Sigmoid colon (tissue), 7 donors: ENCODE data around the gene CDK6. TPM values are rescaled to one million over a fixed set of nuclear protein-coding genes. Genes with fewer than 3 reads are reported as not detected.

Experiments used
- DNase-seq: peaks from one replicate; pipeline ENCODE4 v3.0.0-alpha.2; 2019
- H3K27ac ChIP-seq, 4 donors: fragments of 200-600 bp; sonication (generic); one replicate each; pipeline ENCODE4 v1.5.1; 2016 to 2019; ENCODE audit warnings: mild to moderate bottlenecking in 1 of 4
- H3K27me3 ChIP-seq, 3 donors: fragments of 200-600 bp; sonication (generic); one replicate each; pipeline ENCODE4 v1.5.1; 2019; ENCODE audit warnings: mild to moderate bottlenecking in 1 of 3
- H3K36me3 ChIP-seq, 4 donors: fragments of 200-600 bp; sonication (generic); one replicate each; pipeline ENCODE4 v1.5.1; 2016 to 2019
- H3K4me1 ChIP-seq, 4 donors: fragments of 200-600 bp; sonication (generic); one replicate each; pipeline ENCODE4 v1.5.1; 2017 to 2019
- H3K4me3 ChIP-seq, 4 donors: fragments of 200-600 bp; sonication (generic); one replicate each; pipeline ENCODE4 v1.5.1; 2017 to 2019; ENCODE audit warnings: mild to moderate bottlenecking in 2 of 4, moderate library complexity in 1 of 4
- H3K9me3 ChIP-seq, 4 donors: fragments of 200-600 bp in 3 of 4; sonication (generic) in 3 of 4; one replicate each; pipeline versions ENCODE4 v1.5.1 to v1.6.1; 2013 to 2019
- CTCF ChIP-seq, 4 experiments: fragments of 450-650 bp in 3 of 4; fragments of 200-600 bp in 1 of 4; IDR thresholded peaks; one replicate each; pipeline ENCODE4 v1.5.1; 2016 to 2019; ENCODE audit warnings: antibody characterized with exemption in 4 of 4, mild to moderate bottlenecking in 3 of 4, moderate library complexity in 2 of 4
- EP300 ChIP-seq, 4 donors: sonication (generic); formaldehyde crosslinking; IDR thresholded peaks; one replicate each; pipeline ENCODE4 v1.6.1; 2017; ENCODE audit warnings: antibody characterized with exemption in 4 of 4
- POLR2A ChIP-seq, 2 donors: fragments of 450-650 bp; IDR thresholded peaks; one replicate each; pipeline ENCODE4 v1.6.1; 2016; ENCODE audit warnings: antibody characterized with exemption in 2 of 2, mild to moderate bottlenecking in 2 of 2, moderate library complexity in 2 of 2
- POLR2AphosphoS5 ChIP-seq, 4 donors: sonication (generic); formaldehyde crosslinking; IDR thresholded peaks; one replicate each; pipeline ENCODE4 v1.6.1; 2017; ENCODE audit warnings: antibody characterized with exemption in 4 of 4
- WGBS, 2 donors: extraction: QIAGEN DNeasy Blood & Tissue Kit; methylation state at CpG; one replicate each; pipeline ENCODE4 v1.1.7; 2013; 5-methylcytosine and 5-hydroxymethylcytosine counted together
- intact Hi-C: fragments of 100-400 bp; cut with DNase I; formaldehyde crosslinking; loops from one replicate; pipeline ENCODE4 v1.15.1; 2023
- polyA plus RNA-seq, 3 donors: library from polyadenylated mRNA; stranded (reverse); fragments of 200-250 nt; gene quantifications; one replicate each; pipeline ENCODE4 v1.2.3, GENCODE V29; 2013
- total RNA-seq, 4 donors: library from RNA; depleted of rRNA; stranded (reverse); fragments of >200 nt; gene quantifications; one replicate each; pipeline ENCODE4 v1.1.0, GENCODE V29; 2016
- donor health status: healthy with polysubstance abuse.
- donor health status: Bipolar disorder and iron deficiency.
- donor health status: healthy.

CDK6 gene
- total and polyA plus RNA-seq, 7 donors, result 2.4 to 25.8 (median 13.3) TPM

- no peak for DNase-seq
- H3K4me1 ChIP-seq, result peaks cover 0 to 17% (median 7%) of the 10 kb centered on the region in 4 donors
- no peak overlapping the region for H3K4me3 ChIP-seq
- no peak for TF ChIP-seq EP300 (IDR thresholded peaks at IDR 0.05)
- no peak for TF ChIP-seq POLR2AphosphoS5 (IDR thresholded peaks at IDR 0.05)
- no peak for TF ChIP-seq CTCF (IDR thresholded peaks at IDR 0.05)
- no peak for TF ChIP-seq POLR2A (IDR thresholded peaks at IDR 0.05)
- no peaks in the 10 kb centered on the region for H3K27me3 ChIP-seq
- H3K36me3 ChIP-seq, result no peaks in the 10 kb centered on the region
- intact Hi-C loops, result no loop called here
- H3K9me3 ChIP-seq, result no peaks in the 10 kb centered on the region
- WGBS, 2 donors, result 61 to 72% methylated on average over 4 of the region's 4 CpGs
- H3K27ac ChIP-seq, result no peak overlapping the region
Measured at GRCh38 chr7:92755680-92756079, 80.7 kb downstream of the CDK6 start.

- intact Hi-C loops, result no loop called here
- Histone ChIP-seq H3K9me3 (no peaks in the 10 kb centered on the region), H3K27me3 (no peaks in the 10 kb centered on the region), H3K4me1 (peaks cover 0 to 18% (median 8%) of the 10 kb centered on the region in 4 donors), H3K36me3 (no peaks in the 10 kb centered on the region), H3K4me3 (no peak overlapping the region), H3K27ac (no peak overlapping the region)
- DNase-seq, result no peak
- WGBS, 2 donors, result 51 to 81% methylated on average over 9 of the region's 9 CpGs
- TF ChIP-seq CTCF (IDR thresholded peaks at IDR 0.05) (no peak), POLR2A (IDR thresholded peaks at IDR 0.05) (no peak), EP300 (IDR thresholded peaks at IDR 0.05) (no peak), POLR2AphosphoS5 (IDR thresholded peaks at IDR 0.05) (no peak)
Measured at GRCh38 chr7:92754919-92755581, 81.3 kb downstream of the CDK6 start.

GRCh38 chr7:92753614-92754013, 82.8 kb downstream of the CDK6 start:
- Histone ChIP-seq H3K4me1 (peaks cover 0 to 26% (median 15%) of the 10 kb centered on the region in 4 donors), H3K4me3 (no peak overlapping the region), H3K27ac (no peak overlapping the region), H3K36me3 (no peaks in the 10 kb centered on the region), H3K9me3 (no peaks in the 10 kb centered on the region), H3K27me3 (no peaks in the 10 kb centered on the region)
- no peak for DNase-seq
- intact Hi-C loops, result no loop called here
- TF ChIP-seq CTCF (IDR thresholded peaks at IDR 0.05) (no peak), POLR2AphosphoS5 (IDR thresholded peaks at IDR 0.05) (no peak), EP300 (IDR thresholded peaks at IDR 0.05) (no peak), POLR2A (IDR thresholded peaks at IDR 0.05) (no peak)
- WGBS, 2 donors, result 80 to 85% methylated on average over 3 of the region's 3 CpGs

- H3K27me3 ChIP-seq, result no peaks in the 10 kb centered on the region
- intact Hi-C loops, result no loop called here
- WGBS, 2 donors, result 85 to 87% methylated on average over 4 of the region's 4 CpGs
- H3K4me1 ChIP-seq, result peaks cover 0 to 26% (median 15%) of the 10 kb centered on the region in 4 donors
- no peak for DNase-seq
- no peak for TF ChIP-seq POLR2A (IDR thresholded peaks at IDR 0.05)
- no peak for TF ChIP-seq POLR2AphosphoS5 (IDR thresholded peaks at IDR 0.05)
- no peak for TF ChIP-seq CTCF (IDR thresholded peaks at IDR 0.05)
- no peak for TF ChIP-seq EP300 (IDR thresholded peaks at IDR 0.05)
- no peaks in the 10 kb centered on the region for H3K36me3 ChIP-seq
- H3K9me3 ChIP-seq, result no peaks in the 10 kb centered on the region
- no peak overlapping the region for H3K4me3 ChIP-seq
- H3K27ac ChIP-seq, result peak overlapping the region in 1 of 4 donors; percentile 47
Measured at GRCh38 chr7:92751902-92752901, 84.2 kb downstream of the CDK6 start.
